GM20000 (cell line): ENCODE data around the gene NTN4.
"Not testable (repeated sequence)": the region's sequence is repeated elsewhere in the genome, so short reads cannot be mapped to it uniquely, and the experiment has no call there.

Source experiments
- DNase-seq: peaks from one replicate; pipeline ENCODE4 v3.0.0; 2012; ENCODE audit warnings: low spot score
- TF ChIP-seq, protein P1 (sequence below): IDR thresholded peaks from 2 replicates; pipeline ENCODE4 v1.5.1; 2012; ENCODE audit warnings: mild to moderate bottlenecking, control low read depth; ENCODE audit errors: extremely low read depth, missing control alignments

Gene NTN4

DNA sequence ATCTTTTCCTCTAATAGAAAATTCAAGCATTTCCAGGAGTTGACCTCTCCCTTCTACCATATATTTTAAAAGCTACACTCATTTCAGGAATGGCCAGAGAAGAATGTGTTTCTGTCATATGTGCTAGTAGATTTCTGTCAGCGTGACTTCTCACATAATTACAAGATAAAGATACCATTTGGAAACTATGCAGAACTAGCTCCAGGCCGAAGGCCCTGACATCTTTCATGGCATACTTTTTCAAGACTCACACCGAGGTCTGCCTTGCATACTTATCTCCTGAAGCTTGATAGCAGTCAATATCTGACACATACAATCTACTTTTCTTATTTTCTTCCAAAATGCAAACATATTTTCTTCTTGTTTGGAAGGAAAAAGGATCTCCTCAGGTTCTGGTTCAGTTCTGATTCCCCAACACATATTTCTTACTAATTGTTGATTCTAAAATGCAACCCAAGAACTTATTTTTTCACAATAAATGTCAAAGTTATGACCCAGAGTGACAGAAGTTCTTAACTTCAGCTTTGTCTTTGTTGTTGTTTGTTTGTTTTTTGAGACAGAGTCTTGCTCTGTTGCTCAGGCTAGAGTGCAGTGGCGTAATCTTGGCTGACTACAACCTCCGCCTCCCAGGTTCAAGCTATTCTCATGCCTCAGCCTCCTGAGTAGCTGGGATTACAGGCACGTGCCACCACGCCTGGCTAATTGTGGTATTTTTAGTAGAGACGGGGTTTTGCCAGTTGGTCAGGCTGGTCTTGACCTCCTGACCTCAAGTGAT is 99.5 kb downstream of the NTN4 start:
- TF ChIP-seq, protein P1, sequence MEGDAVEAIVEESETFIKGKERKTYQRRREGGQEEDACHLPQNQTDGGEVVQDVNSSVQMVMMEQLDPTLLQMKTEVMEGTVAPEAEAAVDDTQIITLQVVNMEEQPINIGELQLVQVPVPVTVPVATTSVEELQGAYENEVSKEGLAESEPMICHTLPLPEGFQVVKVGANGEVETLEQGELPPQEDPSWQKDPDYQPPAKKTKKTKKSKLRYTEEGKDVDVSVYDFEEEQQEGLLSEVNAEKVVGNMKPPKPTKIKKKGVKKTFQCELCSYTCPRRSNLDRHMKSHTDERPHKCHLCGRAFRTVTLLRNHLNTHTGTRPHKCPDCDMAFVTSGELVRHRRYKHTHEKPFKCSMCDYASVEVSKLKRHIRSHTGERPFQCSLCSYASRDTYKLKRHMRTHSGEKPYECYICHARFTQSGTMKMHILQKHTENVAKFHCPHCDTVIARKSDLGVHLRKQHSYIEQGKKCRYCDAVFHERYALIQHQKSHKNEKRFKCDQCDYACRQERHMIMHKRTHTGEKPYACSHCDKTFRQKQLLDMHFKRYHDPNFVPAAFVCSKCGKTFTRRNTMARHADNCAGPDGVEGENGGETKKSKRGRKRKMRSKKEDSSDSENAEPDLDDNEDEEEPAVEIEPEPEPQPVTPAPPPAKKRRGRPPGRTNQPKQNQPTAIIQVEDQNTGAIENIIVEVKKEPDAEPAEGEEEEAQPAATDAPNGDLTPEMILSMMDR, result no peak
- no peak for DNase-seq

DNA sequence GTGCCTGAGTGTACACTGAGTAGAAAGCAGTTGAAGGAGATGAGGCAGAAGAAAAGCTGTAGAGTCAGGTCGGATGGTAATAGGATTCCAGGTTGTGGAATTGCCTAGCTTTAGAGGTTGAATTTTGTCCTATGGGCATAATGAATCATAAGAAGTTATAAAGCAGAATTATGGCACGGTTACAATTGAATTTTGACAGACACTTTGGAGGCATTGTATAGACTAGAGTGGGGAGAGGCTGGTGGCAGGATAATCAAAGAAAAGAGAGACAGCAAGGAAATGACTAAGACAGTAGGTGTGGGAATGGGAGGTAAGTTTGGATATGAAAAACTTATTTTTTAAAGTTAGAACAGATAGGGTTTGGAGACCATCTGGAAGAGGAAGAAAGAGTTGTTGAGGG is 102.6 kb downstream of the NTN4 start:
- no peak for DNase-seq
- TF ChIP-seq, protein P1, result no peak

DNA sequence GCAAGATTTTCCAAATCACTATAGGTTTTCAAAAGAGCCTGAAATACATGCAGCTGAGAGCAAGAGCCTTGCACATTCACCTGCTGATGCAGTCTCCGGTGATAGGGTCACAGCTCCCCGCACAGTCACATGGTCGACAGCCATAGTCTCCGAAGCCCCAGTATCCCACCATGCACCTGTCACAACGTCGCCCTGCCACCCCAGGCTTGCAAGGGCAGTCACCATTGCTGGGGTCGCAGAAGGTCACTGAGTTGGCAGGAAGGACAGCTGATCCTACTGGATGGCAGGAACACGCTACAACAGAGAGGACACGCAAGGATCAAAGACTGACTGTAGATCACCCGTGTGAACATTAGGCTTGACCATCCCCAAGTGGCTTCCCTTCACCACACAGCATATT is 107.1 kb downstream of the NTN4 start:
- TF ChIP-seq, protein P1, result no peak
- DNase-seq, result no peak

DNA sequence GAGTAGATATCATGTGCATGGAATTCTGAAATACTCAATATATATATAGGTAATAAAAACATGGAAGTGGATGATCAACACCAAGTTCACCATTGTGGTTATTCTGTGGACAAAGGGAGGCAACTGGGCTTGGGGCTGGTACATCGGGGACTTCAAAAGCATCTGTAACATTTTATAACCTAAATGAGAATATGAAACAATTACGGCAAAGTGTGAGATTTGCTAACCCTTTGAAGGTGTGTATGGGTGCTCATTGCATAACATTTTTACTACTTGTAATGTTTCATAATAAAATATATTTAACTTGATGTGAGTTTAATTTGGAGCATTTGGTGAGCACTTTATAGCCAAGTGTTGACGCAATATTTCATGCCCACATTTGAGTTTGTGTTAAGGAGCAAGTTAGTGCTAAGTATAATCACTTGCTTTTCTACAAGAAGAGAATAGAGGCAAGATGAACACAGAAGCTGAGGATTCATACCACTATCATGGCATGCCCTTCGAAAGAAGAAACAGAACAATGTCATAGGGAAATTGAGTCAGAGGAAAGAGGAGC is 109.3 kb downstream of the NTN4 start:
- no peak for DNase-seq
- TF ChIP-seq, protein P1, result no peak

DNA sequence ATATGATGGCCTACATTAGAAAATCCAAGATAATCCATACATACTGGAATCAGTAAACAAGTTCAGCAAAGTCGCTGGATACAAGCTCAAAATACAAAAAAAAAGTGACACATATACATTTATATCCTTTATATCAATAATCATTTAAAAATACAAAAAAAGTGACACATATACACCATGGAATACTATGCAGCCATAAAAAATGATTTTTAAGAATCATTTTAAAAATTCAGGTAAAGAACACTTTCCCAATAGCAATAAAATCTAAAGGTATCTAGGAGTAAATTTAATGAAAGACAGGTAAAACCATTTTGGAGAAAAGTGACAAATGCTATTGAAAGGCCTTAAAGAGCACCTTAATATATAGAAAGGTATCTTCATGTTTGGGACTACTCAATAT is 111.9 kb downstream of the NTN4 start:
- DNase-seq, result no peak
- TF ChIP-seq, protein P1, result no peak

DNA sequence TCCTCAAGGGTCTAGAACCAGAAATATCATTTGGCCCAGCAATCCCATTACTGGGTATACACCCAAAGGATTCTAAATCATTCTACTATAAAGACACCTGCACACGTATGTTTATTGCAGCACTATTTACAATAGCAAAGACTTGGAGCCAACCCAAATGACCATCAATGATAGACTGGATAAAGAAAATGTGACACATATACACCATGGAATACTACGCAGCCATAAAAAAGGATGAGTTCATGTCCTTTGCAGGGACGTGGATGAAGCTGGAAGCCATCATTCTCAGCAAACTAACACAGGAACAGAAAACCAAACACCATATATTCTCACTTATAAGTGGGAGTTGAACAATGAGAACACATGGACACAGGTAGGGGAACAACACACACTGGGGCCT is 112.8 kb downstream of the NTN4 start:
- not testable (repeated sequence) for DNase-seq

DNA sequence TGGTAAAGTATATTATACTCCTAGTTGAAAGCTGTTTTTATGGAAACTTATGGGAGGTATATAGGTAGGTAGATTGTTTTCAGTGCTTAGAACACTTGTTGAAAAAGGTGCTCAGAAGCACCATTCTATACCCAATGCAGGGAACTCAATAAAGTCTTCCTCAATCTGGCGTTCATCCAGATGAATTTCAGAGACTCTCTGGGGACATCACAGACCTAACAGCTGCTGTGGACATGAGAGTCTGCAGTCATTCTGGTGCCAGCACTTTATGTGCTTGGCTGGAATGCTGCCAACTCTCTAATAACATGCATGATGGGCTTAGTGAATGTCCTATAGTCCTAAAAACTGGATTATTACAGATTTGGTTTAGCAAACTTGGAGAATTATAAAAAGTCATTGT is 115.9 kb downstream of the NTN4 start:
- no peak for DNase-seq
- TF ChIP-seq, protein P1, result no peak

DNA sequence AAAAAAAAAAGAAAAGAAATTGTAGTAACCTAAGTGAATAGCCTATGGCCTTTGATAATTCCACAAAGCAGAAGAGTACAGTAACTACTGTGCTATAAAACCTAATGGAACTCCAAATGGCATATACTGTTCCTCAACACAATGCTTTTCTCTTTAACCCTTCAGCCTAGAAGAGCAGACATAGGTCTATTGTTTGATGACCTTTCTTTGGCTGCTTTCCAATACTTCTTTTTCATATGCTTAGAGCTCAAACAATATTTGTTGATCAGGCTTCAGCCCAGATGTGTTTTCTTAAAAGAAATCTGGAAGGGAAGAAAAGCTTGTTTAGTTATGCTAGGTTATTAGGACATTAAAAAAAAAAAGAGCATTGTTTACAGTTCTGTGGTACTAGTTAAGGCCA is 116.4 kb downstream of the NTN4 start:
- TF ChIP-seq, protein P1, result no peak
- no peak for DNase-seq
